NCI-H187 (cell line): ENCODE measurements around the gene FCAR.
"Not testable (repeated sequence)": the region's sequence is repeated elsewhere in the genome, so short reads cannot be mapped to it uniquely, and the experiment has no call there.

ENCODE experiments used
- DNase-seq, 2 experiments: peaks; one replicate each; lab custom pipeline; 2025; lab: John Stamatoyannopoulos, UW

Gene FCAR

GRCh38 chr19:54894106-54894505 is 20.1 kb downstream of the FCAR start:
- DNase-seq = not testable (repeated sequence)

- no peak for DNase-seq
Observed at GRCh38 chr19:54896036-54896435, 22.0 kb downstream of the FCAR start.

- DNase-seq = not testable (repeated sequence)
Observed at GRCh38 chr19:54898685-54899084, 24.6 kb downstream of the FCAR start.

GRCh38 chr19:54899646-54900045 is 25.6 kb downstream of the FCAR start:
- DNase-seq = not testable (repeated sequence)

- DNase-seq = not testable (repeated sequence)
Observed at GRCh38 chr19:54901153-54901552, 27.1 kb downstream of the FCAR start.

- DNase-seq = no peak
Observed at GRCh38 chr19:54902061-54902460, 28.0 kb downstream of the FCAR start.

- no peak for DNase-seq
Observed at GRCh38 chr19:54903303-54903702, 29.3 kb downstream of the FCAR start.

- not testable (repeated sequence) for DNase-seq
Observed at GRCh38 chr19:54904261-54904660, 30.2 kb downstream of the FCAR start.

- DNase-seq = no peak
Observed at GRCh38 chr19:54905421-54905802, 31.4 kb downstream of the FCAR start.

GRCh38 chr19:54905803-54906511 is 31.9 kb downstream of the FCAR start, which contains the start of gene NCR1:
NCR1 (plus strand) TSS chr19:54906148; CDS start chr19:54906188, 40 bp downstream.
- no peak for DNase-seq

GRCh38 chr19:54906819-54907218 is 32.8 kb downstream of the FCAR start:
- DNase-seq = no peak

GRCh38 chr19:54907899-54908298 is 33.9 kb downstream of the FCAR start:
- DNase-seq = not testable (repeated sequence)

- no peak for DNase-seq
Observed at GRCh38 chr19:54916822-54917221, 42.8 kb downstream of the FCAR start.

GRCh38 chr19:54918499-54918898 is 44.5 kb downstream of the FCAR start:
- DNase-seq = no peak

- not testable (repeated sequence) for DNase-seq
Observed at GRCh38 chr19:54919646-54920563, 45.9 kb downstream of the FCAR start.

GRCh38 chr19:54921082-54921481 is 47.0 kb downstream of the FCAR start:
- no peak for DNase-seq

- no peak for DNase-seq
Observed at GRCh38 chr19:54923276-54923675, 49.2 kb downstream of the FCAR start.

- no peak for DNase-seq
Observed at GRCh38 chr19:54928299-54928698, 54.3 kb downstream of the FCAR start.

- no peak for DNase-seq
Observed at GRCh38 chr19:54937926-54938325, 63.9 kb downstream of the FCAR start.

GRCh38 chr19:54938906-54939305 is 64.9 kb downstream of the FCAR start:
- DNase-seq = no peak

- not testable (repeated sequence) for DNase-seq
Observed at GRCh38 chr19:54939538-54939937, 65.5 kb downstream of the FCAR start.
